Spleen (tissue), 11 donors: ENCODE results near the gene PTK7. TPM values are rescaled to one million over a fixed set of nuclear protein-coding genes. Genes with fewer than 3 reads are reported as not detected.

ENCODE experiments used
- DNase-seq: peaks from one replicate; pipeline ENCODE4 v3.0.0-alpha.2; 2020
- H3K27ac ChIP-seq, 8 donors: fragments of 200-600 bp; sonication (generic) in 7 of 8; 1 replicate in 4 of 8; 2 replicates in 4 of 8; pipeline versions ENCODE4 v1.5.0 to v1.8.0; 2016 to 2021; ENCODE audit warnings: inconsistent platforms in 4 of 8, mild to moderate bottlenecking in 4 of 8, moderate library complexity in 1 of 8
- H3K27me3 ChIP-seq, 7 donors: fragments of 200-600 bp; sonication (generic) in 6 of 7; replicated peaks in 1 of 7; 1 replicate in 4 of 7; 2 replicates in 3 of 7; pipeline versions ENCODE4 v1.5.0 to v1.8.0; 2016 to 2021; ENCODE audit warnings: inconsistent platforms in 3 of 7, mild to moderate bottlenecking in 1 of 7
- H3K36me3 ChIP-seq, 6 donors: fragments of 200-600 bp; sonication (generic) in 5 of 6; 1 replicate in 4 of 6; 2 replicates in 2 of 6; pipeline versions ENCODE4 v1.5.0 to v1.8.0; 2016 to 2021; ENCODE audit warnings: inconsistent platforms in 2 of 6
- H3K4me1 ChIP-seq, 6 donors: fragments of 200-600 bp; sonication (generic) in 5 of 6; 1 replicate in 3 of 6; 2 replicates in 3 of 6; pipeline versions ENCODE4 v1.5.0 to v1.8.0; 2016 to 2021; ENCODE audit warnings: inconsistent platforms in 3 of 6
- H3K4me3 ChIP-seq, 8 donors: fragments of 200-600 bp; sonication (generic) in 7 of 8; 1 replicate in 4 of 8; 2 replicates in 4 of 8; pipeline versions ENCODE4 v1.5.0 to v1.8.0; 2016 to 2021; ENCODE audit warnings: inconsistent platforms in 4 of 8, mild to moderate bottlenecking in 4 of 8, moderate library complexity in 2 of 8
- H3K9me3 ChIP-seq, 8 donors: fragments of 200-600 bp; sonication (generic) in 7 of 8; 1 replicate in 4 of 8; 2 replicates in 4 of 8; pipeline versions ENCODE4 v1.5.0 to v1.8.0; 2016 to 2021; ENCODE audit warnings: inconsistent platforms in 4 of 8
- CTCF ChIP-seq, 11 experiments: fragments of 200-600 bp in 7 of 11; fragments of 450-650 bp in 4 of 11; sonication (generic) in 4 of 11; IDR thresholded peaks in 8 of 11; conservative IDR thresholded peaks in 3 of 11; 1 replicate in 7 of 11; 2 replicates in 4 of 11; pipeline versions ENCODE4 v1.4.0 to v1.8.0; 2016 to 2021; ENCODE audit warnings: antibody characterized with exemption in 11 of 11, inconsistent platforms in 4 of 11, mild to moderate bottlenecking in 1 of 11
- POLR2A ChIP-seq, 3 donors: fragments of 450-650 bp; IDR thresholded peaks; one replicate each; pipeline ENCODE4 v1.5.1; 2017; ENCODE audit warnings: antibody characterized with exemption in 3 of 3, mild to moderate bottlenecking in 1 of 3
- POLR2AphosphoS5 ChIP-seq, 3 donors: sonication (generic); formaldehyde crosslinking; IDR thresholded peaks; one replicate each; pipeline ENCODE4 v1.5.1; 2017; ENCODE audit warnings: antibody characterized with exemption in 3 of 3
- WGBS, 5 donors: extraction: QIAGEN DNeasy Blood & Tissue Kit in 3 of 5; methylation state at CpG; one replicate each; pipeline versions ENCODE4 v1.1.5 to v1.1.7; 2013 to 2018; 5-methylcytosine and 5-hydroxymethylcytosine counted together
- intact Hi-C: fragments of 100-400 bp; cut with DNase I; formaldehyde crosslinking; loops from one replicate; pipeline ENCODE4 v1.15.0; 2023; ENCODE audit warnings: low total_unique reads
- polyA plus RNA-seq, 3 donors: library from polyadenylated mRNA; stranded (reverse); fragments of 200-250 nt; gene quantifications; one replicate each; pipeline ENCODE4 v1.2.1, GENCODE V29; 2013
- total RNA-seq, 7 donors: library from RNA; depleted of rRNA in 3 of 7; stranded (reverse); fragments of >200 nt in 3 of 7; fragmentation: NEBNext Ultra II Directional in 4 of 7; extraction: Animal tissue kit (Norgen Biotek cat#: 25700) in 4 of 7; gene quantifications; one replicate each; pipeline versions ENCODE4 v1.1.0 to v1.2.1, GENCODE V29; 2016 to 2021
- donor health status: healthy with polysubstance abuse.
- donor health status: DM: no; HTN: no; CAD: no; lungs with moderate emphysema.
- donor health status: DM: no; HTN: no; CAD: no.
- donor health status: Bipolar disorder and iron deficiency.
- donor health status: healthy.
- donor health status: DM: no; HTN: no; CAD: no.
- donor health status: DM: yes; HTN: yes; CAD: no.

The PTK7 gene
- total and polyA plus RNA-seq, 10 donors = 6.0 to 66.4 (median 25.9) TPM

- WGBS, 5 donors = 62 to 78% (median 69%) methylated on average over 7 of the region's 7 CpGs
- Histone ChIP-seq H3K4me3 (no peak overlapping the region), H3K27me3 (no peaks in the 10 kb centered on the region), H3K27ac (no peak overlapping the region), H3K4me1 (peaks cover 0 to 5% (median 0%) of the 10 kb centered on the region in 6 donors), H3K36me3 (peaks cover 0 to 14% (median 0%) of the 10 kb centered on the region in 6 donors), H3K9me3 (no peaks in the 10 kb centered on the region)
- TF ChIP-seq CTCF (IDR thresholded peaks at IDR 0.05 in 8 of 11, conservative IDR thresholded peaks at IDR 0.05 in 3 of 11) (no peak), POLR2AphosphoS5 (IDR thresholded peaks at IDR 0.05) (no peak), POLR2A (IDR thresholded peaks at IDR 0.05) (no peak)
- DNase-seq = no peak
- intact Hi-C loops = no loop called here
These were observed 74.1 kb downstream of the PTK7 start for GRCh38 chr6:43150051-43150751.

- TF ChIP-seq CTCF (IDR thresholded peaks at IDR 0.05 in 8 of 11, conservative IDR thresholded peaks at IDR 0.05 in 3 of 11) = no peak
- no peak for TF ChIP-seq POLR2AphosphoS5 (IDR thresholded peaks at IDR 0.05)
- TF ChIP-seq POLR2A (IDR thresholded peaks at IDR 0.05) = no peak
- Histone ChIP-seq H3K27ac (no peak overlapping the region), H3K4me1 (no peaks in the 10 kb centered on the region), H3K4me3 (no peak overlapping the region), H3K36me3 (peaks cover 0 to 16% (median 0%) of the 10 kb centered on the region in 6 donors), H3K9me3 (no peaks in the 10 kb centered on the region), H3K27me3 (no peaks in the 10 kb centered on the region)
- intact Hi-C loops = no loop called here
- no peak for DNase-seq
- WGBS, 5 donors = 89 to 95% (median 94%) methylated on average over 11 of the region's 11 CpGs
These were observed 83.5 kb downstream of the PTK7 start for GRCh38 chr6:43159599-43159998.

GRCh38 chr6:43163899-43164298, 87.8 kb downstream of the PTK7 start:
- no peak for DNase-seq
- intact Hi-C loops = no loop called here
- Histone ChIP-seq H3K36me3 (peaks cover 0 to 16% (median 0%) of the 10 kb centered on the region in 6 donors), H3K27me3 (no peaks in the 10 kb centered on the region), H3K27ac (no peak overlapping the region), H3K4me1 (no peaks in the 10 kb centered on the region), H3K4me3 (no peak overlapping the region), H3K9me3 (no peaks in the 10 kb centered on the region)
- TF ChIP-seq POLR2A (IDR thresholded peaks at IDR 0.05) = no peak
- no peak for TF ChIP-seq POLR2AphosphoS5 (IDR thresholded peaks at IDR 0.05)
- TF ChIP-seq CTCF (IDR thresholded peaks at IDR 0.05 in 8 of 11, conservative IDR thresholded peaks at IDR 0.05 in 3 of 11) = no peak

GRCh38 chr6:43170417-43170930, 94.4 kb downstream of the PTK7 start:
- peak; percentile 84 for DNase-seq
- H3K9me3 ChIP-seq = no peaks in the 10 kb centered on the region
- peak overlapping the region; percentile 50 to 96 (median 80) for H3K4me3 ChIP-seq
- peak overlapping the region; percentile 88 to 99 (median 98) for H3K27ac ChIP-seq
- TF ChIP-seq CTCF (IDR thresholded peaks at IDR 0.05 in 8 of 11, conservative IDR thresholded peaks at IDR 0.05 in 3 of 11) (no peak), POLR2AphosphoS5 (IDR thresholded peaks at IDR 0.05) (no peak), POLR2A (IDR thresholded peaks at IDR 0.05) (no peak)
- WGBS, 5 donors = 1 to 4% (median 3%) methylated on average over 18 of the region's 18 CpGs
- peaks cover under 1 to 7% (median 5%) of the 10 kb centered on the region in 6 donors for H3K36me3 ChIP-seq
- intact Hi-C loops = no loop called here
- no peaks in the 10 kb centered on the region for H3K27me3 ChIP-seq
- peaks cover 26 to 47% (median 39%) of the 10 kb centered on the region in 6 donors for H3K4me1 ChIP-seq
